ENCODE results near the gene SCYGR4.

Gene SCYGR4

DNA sequence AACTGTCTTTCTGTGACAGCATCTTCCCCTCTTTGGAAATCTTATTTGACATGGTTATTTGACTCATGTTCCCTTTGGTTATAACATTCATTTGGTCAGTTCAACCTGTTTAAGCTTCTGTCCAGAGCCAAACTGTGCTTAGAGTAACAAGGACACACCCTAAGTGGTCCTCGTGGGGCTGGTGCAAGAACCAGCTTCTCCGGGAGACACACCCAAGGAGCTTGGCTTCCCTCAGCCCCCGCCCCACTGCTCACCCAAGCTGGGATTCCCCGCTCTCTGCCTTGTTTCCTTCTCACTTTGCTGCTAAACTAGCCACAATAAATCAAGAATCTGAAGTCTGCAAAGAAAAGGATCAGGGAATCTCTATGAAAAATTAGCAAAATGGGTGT lies 4.0 kb upstream of the SCYGR4 start:
- no peak for DNase-seq

DNA sequence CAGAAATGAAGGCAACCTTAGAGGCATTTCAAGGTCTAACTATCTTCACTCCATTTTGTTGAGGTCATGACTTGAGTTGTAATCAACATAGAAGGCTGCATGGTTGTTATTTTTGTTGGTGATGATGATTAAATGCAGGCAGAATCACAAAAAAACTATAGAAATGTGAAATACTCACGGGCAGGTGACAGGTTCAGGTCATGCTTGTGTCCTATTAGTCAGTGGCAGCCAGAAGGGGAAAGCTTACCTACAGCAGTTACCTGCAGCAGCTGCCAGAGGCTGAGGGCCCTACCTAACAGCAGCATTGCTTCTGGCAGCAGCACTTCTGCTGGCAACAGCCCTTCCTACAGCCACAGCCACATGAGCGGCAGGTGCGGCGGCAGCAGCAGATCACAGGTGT lies 3.1 kb upstream of the SCYGR4 start:
- DNase-seq = no peak

DNA sequence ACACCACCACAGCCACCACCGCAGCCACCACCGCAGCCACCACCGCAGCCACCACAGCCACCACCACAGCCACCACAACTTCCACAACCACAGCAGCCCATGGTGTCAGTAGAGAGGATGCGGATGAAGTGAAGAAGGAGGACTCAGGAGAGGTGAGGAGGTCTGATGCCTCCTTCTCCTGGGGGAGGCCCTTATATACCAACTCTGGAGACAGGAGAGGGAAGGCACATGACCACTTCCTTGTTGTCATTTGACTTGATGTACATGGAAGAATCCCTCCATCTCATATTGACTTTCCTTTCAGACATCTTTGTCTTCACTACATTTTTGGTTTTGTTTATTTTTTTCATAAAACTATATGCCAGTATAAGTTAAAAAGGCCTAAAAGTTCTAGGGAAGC lies 2.6 kb upstream of the SCYGR4 start, which contains the start of gene SCYGR3:
TSS of gene SCYGR3 (minus strand) at position 101 of the 400 bp plus-strand sequence. CDS start at position 101, 0 bp downstream.
- no peak for DNase-seq

DNA sequence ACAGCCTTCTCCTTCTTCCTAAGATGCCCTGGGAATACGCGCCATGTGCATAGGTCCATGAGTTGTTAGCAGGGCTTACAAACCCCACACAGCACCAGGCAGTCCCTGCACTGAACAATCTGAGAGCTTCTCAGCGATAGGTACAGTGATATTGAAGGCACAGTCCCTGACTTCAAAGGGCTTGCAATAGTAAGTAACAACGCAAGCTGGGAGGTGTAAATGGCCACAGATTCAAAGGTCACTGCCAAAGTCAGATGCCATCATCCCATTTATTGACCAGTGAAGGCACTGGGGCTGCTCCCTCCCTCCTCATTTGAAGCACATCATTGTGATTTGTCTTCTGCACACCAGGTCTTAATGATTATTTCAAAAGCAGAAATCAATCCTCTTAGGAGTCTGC lies 2.1 kb upstream of the SCYGR4 start:
- no peak for DNase-seq

DNA sequence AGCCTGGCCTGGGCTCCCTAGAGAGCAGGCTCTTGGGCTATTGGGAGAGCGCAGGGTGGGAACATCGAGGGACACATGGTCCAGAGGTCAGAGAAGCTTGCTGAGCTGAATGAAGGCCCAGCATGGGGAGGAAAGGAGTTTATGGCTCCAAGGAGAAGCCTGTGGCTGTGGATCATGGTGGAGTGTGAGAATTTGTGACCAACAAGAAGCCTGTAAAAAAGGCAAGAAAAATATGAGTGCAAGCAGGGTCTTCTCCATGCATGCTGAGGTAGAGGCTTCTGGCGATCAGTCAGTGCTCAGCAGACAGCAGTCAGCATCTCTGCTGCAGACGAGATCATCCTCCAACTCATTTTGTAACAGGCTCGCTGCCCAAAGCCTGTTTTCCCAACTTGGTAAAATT lies 1.4 kb upstream of the SCYGR4 start:
- no peak for DNase-seq

DNA sequence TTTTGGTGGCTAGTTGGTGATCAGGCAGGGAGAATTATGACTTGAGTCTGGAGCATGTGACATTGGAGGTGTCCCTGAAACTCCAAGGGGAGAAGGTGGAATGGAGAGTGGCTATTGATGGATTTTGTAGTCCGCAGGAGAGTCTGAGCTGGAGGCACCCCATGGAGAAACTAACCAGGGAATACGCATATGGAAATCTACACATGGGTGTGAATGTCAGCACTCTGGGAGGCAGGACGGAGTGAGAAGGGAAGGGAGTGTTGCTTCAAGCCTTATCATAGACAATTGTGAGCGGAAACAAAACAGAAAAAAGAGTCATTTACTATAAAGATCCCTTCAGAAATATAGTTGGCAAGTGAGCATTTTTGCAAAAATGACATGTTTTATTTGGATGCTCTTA lies 667 bp upstream of the SCYGR4 start:
- no peak for DNase-seq

DNA sequence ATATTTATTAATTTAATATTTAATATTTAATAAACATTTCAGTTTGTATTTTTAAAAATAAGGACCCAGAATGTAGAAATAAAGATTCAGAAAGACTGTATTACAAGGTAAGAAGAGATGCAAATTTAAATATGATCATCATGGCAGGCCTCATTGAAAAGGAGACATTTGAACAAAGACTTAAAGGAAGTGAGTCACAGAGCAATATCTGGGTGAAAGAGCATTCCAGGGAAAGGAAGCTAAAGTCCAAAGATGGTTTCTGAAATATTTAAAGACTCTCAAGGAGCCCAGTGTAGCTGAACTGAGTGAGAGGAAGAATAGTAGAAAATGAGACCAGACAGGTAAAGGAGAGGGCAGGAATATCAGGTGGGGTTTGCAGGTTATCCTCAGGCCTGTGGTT lies 5.9 kb downstream of the SCYGR4 start:
- DNase-seq = no peak

DNA sequence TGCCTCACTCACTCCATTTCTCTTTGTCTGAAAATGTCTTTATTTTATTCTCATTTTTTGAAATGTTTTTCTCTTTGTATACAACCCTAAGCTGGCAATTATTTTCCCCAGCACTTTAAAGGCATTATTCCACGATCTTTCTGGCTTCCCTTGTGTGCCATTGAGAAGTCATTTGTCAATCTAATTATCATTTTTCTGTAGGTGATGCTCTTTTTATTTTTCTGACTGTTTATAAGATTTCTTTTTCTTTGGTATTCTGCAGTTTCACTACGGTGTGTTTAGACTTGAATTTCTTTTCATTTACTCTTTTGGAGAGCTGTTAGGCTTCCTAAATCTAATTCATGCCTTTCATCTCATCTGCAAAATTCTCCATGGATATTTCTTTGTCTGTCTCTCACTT lies 8.1 kb downstream of the SCYGR4 start:
- DNase-seq = no peak

DNA sequence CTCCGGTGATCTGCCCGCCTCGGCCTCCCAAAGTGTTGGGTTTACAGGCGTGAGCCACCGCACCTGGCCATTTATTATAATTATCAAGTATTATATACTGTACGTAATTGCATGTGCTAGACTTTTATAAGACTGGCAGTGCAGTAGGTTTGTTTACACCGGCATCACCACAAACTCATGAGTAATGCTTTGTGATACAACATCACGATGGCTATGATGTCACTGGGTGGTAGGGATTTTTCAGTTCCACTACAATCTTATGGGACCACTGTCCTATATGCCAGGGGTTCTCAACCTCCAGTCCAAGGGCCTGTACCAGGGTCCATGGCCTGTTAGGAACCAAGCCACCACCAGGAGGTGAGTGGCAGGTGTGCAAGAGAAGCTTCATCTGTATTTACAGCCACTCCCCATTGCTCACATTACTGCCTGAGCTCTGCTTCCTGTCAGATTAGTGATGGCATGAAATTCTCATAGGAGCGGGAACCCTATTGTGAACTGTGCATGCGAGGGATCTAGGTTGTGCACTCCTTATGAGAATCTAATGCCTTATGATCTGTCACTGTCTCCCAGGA lies 9.4 kb downstream of the SCYGR4 start:
- no peak for DNase-seq

DNA sequence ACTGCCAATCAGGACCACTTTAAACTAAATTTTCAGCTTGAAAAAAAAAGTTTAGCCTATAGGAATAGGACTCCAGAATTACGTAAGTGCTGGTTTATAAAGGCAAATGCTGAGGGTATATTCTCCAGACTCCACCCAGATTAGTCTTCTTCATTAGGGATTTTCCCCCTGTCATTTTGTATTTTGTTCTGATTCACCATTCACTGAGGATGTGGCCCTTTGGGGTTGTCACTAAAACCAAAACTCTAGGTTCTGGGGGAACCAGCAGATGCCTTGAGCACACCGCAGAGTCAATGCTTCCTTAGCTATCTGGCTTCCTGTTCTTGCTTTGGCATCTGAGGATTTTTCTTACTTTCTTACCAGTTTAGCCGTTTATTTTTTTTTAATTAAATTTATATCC lies 10.5 kb downstream of the SCYGR4 start:
- DNase-seq = no peak

DNA sequence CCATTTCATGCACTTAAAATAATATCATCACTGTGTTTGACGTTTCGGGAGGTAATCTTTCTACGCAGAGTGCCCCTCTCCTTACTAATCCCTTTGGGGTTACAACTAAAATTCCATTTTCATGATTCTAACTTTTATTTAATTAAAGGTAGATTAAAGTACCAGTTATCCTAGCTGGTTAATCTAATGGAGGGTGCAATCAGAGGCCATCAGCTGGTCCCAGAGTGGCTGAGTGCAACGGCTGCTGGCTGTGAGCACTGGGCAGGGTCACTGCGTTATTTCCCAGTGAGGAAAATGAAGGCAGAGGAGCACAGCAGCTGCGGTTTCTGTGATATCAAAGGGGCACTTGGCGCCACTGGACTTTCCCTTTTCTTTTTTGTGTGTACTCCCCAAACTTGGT lies 12.1 kb downstream of the SCYGR4 start:
- no peak for DNase-seq

DNA sequence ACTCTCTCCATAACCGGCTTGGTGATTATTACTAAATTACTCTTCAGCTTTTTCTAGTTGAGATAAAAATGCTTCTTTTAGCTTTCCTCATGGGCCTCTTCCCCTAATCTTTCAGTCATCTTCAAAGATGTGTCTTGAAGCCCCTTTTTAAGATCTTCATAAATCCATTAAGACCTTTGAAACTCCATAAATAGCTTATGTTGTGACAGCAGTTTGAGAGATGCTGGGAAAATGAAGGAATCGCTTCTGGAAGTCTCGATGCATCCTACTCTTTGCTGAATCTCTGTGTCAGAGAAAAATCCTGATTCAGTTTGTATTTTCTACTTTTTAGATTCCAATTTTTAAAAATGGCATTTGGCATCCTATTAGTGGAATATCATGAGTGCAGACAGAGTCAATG lies 13.0 kb downstream of the SCYGR4 start:
- DNase-seq = no peak

DNA sequence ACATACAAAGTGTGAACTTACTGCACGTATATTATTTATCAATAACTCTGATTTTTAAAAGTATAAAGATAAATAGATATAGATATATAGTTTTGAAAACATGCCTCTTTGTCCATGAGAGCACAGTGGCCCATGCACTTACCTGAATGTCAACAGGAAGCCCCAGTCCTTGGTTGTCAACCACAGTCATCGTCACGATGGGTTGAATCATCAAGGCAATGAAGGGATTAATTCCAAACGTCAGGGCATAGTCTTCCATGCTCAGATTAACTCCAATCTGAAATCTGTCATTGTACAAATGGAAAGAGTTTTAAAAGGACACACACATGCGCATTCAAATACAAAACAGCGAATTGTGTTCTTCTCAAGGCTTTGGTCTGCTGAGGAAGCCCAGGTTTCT lies 15.5 kb downstream of the SCYGR4 start:
- DNase-seq = no peak

DNA sequence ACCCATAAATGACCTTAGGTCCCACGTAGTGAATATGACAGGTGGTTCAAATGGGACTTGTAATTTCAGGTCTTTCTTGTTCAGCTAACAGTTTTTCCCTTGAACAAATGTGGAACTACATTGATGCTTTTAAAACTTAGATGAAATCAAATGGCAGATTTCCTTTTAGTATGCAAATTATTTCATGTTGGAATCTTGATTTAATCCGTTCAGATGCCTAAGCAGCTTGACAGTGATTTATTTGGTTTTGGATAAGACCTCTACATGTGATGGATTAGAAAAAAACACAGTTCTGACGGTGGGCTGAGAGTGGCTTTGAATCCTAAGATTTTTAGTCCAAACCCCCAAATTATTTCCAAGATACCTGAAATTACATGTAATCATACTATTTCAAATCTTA lies 16.9 kb downstream of the SCYGR4 start:
- DNase-seq = no peak

DNA sequence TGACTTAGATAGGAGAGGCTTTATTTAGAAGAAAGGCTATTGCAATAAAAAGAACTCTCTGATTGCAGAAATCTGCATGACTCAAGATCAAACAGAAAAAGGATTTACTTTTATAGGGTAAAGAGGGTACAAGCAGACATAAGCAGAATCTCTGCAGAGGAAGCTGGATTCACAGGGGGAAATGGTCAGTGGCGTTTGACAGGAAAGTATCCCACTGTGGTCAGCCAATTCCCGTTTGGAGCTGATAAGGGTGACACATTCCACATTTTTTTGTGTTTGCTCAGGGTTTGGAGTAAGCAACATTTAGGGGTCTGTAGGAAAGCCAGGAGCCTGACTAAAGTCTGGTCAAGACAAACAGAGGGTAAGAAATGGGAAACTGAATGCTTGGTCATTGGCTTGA lies 25.4 kb downstream of the SCYGR4 start:
- DNase-seq = no peak

DNA sequence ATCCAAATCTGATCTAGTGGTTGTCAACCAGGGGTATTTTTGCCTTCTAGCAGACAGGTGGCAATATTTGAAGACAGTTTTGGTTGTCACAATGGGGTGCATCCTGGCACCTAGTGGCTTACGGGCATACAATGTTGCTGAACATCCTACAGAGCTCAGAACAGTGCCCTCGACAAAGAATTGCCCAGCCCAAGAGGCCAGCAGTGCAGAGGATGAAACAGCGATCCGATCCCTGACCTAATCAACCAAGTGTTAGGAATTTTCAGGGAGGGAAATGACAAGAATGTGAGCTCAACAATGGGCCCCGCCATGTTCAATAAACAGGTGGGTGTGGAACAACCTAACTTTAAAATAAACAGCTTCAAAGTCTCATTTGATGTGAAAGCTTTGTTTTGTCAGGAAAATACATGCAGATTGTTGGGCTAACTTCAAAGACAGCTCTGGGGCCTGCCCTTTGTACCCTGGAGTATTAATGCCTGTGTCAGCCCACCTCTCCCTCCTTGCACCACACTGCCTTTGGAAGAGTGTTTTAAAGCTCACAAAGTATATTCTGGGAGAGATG lies 26.8 kb downstream of the SCYGR4 start:
- no peak for DNase-seq

DNA sequence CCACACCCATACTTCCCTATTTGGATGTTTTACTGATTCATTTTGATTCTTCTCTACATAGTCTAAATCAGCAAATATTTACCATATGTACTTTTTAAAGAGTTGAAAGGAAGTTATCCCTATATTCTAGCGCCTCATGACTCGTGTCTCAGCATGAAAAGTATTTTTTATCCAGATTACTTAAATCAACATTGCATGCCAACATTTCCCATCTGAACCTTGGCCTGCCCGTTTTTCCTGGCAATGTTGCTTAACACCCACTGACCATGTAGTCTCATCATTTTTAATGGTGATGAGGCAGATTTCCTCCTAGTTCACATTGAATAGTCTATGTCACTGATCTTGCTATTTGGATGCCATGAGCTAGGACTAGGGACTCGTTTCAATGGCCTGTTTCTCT lies 36.1 kb downstream of the SCYGR4 start:
- no peak for DNase-seq

DNA sequence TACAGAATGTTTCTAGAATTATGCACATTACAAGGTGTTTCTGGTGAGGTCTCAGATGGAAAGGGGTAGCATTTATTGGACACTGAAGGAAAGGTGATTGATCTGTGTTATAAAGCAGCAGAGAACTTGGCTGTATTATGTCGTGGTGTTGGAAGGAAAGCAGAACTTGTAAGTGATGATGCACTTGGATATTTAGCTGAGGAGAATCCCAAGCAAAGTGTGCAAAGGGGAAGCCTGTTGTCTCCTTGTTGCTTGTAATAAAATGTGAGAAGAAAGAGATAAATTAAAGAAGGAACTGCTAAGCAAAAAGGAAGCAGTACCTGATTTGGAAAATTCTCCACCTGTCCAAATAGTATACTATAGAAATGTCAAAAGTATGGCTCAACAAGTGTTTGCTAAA lies 37.1 kb downstream of the SCYGR4 start:
- no peak for DNase-seq

DNA sequence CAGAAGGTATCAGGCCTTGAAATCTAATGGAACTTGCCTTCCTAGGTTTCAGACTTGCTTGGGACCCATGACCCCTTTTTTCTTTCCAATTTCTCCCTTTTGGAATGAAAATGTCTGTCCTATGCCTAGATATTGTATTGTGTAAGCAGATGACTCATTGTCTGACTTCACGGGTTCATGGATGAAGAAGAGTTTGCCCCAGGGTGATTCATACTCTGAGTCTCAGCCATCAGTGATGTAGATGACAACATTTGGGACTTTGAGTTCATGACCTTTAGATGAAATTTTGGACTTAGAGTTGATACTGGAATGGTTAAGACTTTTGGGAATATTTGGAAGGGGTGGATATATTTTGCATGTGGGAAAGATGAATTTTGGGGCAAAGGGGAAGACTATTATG lies 38.2 kb downstream of the SCYGR4 start:
- no peak for DNase-seq

DNA sequence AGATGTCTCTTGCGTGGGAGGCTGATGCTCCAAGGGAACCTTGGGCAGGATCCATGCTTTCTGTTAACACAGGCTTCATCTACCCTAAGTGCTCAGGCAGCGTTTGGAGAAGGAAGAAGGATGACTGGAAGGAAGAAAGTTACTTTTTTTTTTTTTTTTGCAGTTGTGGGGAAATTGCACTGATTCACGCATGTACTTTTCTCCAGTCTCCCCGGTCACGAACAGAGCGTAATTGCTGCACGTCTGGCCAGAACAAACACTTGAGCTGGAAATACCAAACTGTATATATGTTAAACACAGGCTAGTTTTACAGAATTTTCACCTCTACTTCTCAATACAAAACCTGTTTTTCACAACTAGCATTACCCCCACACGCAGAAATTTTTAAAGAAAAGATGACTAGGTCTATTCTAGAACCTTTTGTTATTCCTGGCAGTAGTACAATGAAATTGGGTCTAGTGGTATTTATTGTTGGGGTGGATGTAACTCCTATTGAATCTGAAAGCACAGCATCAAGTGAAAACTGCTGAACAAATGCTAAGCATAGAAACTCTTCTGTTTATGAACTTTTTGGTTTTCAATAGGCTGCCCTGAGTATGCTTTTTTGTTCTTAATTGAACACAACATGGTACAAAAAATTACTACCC lies 40.0 kb downstream of the SCYGR4 start:
- DNase-seq = no peak

DNA sequence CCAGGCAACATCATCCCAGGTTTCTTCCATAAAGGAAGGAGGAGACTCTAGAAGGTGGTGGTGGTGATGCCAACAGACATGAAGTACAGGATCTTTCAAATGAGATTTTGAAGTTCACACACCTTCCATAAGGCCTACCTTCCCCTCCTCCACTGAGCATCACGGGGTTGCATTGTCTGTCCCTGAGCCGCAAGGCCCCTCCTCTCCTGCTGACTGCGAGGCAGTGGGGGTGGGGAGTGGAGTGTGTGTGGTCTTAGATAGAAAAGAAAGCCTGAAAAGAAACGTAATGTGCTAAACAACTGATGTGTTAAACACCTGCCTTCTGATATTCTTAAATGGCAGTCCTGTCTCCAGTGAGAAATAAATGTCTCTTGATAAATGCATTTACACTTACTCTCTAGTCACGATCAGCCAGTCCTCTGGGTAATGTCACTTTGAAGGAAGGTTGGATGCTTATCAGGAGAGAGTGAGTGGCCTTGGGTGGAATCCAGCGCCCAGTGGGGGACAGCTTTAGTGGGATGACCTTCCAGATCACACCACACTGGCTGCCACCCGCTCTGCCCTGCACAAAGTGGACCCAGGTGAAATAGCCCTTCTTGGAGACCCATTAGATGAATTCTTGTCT lies 43.8 kb downstream of the SCYGR4 start:
- DNase-seq = no peak

DNA sequence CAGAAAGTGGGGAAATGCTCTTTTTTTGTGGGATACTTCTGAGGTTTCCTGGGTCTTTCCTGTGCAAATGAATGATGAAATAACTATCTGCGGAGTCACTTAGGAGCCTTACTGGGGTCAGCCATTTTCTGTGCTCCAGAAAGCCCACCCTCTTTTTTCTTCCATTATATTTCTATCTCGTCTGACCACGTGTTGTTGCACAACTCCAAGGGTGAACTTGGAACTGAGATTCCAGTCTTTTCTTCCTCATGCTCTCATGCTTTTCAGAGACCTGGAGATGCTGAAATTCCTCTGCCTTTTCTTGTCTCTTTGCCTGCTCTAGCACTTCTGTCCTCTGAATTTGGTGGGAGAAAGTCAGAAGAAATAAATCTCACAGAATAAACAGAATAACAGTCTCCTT lies 44.5 kb downstream of the SCYGR4 start:
- no peak for DNase-seq
